GM18502 (cell line): Measurements from ENCODE around the gene SDK2.
"Not testable (repeated sequence)": the region's sequence is repeated elsewhere in the genome, so short reads cannot be mapped to it uniquely, and the experiment has no call there.

Source experiments
- ATAC-seq: cut with Tn5 transposase; IDR thresholded peaks from one replicate; pipeline ENCODE4 v1.9.1; 2021; ENCODE audit warnings: mild to moderate bottlenecking; ENCODE audit not compliant: unreplicated experiment, poor library complexity

SDK2 gene

DNA sequence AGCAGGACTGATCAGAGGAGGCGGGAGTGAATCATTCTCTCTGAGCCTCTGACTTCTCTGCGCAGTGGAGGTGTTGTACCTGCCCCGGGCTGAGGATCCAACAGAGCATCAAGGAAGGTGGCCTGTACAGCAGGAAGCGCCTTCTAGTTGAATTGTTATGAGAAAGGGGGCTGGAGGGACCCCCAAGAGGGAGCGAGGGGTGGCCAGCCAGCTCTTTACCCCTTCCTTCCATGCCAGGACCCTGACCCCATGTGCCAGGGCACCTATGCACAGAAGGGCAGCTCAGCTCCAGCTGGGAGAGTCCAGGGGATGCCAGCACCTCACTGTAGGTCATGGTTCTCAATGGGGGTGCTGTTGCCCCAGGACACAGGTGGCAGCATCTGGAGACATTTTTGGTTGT is 149.3 kb downstream of the SDK2 start:
- ATAC-seq, result no peak

DNA sequence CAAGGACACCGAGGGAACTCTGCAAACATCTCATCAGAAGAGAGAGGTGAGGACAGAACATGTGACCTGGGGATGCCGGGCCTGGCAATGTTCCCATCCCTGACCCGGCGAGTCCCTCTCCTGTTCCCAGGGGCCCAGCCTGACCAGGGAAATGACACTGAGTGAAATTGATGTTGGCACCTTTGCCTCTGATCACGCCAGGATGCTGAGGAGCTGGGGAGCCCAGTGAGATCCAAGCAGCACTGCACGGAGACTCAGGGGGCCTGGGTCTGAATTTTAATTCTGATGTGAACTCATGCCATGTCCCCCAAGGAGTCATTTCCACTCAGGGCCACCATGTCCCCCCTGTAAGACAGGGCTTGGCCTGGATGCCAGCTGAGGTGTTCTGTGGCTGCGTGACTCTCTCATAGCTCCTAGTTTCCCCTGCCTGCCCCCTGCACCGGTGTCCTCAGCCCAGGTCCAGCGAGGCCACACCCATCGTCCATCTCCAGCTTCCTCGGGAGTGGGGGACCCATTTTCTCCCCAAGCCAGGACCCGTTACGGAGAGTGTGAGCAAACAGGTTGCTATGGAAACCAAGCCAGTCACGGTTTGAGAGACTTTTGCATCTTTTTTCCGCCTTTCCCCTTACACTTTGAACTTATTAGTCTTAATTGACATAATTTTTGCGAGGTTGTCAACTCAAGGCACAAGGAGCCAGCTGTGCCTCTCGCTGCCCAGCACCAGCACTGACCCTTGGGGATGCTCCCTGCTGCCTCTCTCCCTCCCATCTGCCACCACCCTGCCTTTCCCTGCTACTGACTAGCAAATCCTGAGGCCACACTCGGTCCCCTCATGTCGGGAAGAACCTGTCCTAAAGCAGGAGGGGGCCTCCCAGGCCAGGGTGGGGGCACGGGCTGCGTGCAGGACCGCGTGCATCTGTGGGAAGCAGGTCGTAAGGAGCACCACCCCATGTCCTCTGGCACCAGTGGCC is 150.0 kb downstream of the SDK2 start:
- no peak for ATAC-seq

DNA sequence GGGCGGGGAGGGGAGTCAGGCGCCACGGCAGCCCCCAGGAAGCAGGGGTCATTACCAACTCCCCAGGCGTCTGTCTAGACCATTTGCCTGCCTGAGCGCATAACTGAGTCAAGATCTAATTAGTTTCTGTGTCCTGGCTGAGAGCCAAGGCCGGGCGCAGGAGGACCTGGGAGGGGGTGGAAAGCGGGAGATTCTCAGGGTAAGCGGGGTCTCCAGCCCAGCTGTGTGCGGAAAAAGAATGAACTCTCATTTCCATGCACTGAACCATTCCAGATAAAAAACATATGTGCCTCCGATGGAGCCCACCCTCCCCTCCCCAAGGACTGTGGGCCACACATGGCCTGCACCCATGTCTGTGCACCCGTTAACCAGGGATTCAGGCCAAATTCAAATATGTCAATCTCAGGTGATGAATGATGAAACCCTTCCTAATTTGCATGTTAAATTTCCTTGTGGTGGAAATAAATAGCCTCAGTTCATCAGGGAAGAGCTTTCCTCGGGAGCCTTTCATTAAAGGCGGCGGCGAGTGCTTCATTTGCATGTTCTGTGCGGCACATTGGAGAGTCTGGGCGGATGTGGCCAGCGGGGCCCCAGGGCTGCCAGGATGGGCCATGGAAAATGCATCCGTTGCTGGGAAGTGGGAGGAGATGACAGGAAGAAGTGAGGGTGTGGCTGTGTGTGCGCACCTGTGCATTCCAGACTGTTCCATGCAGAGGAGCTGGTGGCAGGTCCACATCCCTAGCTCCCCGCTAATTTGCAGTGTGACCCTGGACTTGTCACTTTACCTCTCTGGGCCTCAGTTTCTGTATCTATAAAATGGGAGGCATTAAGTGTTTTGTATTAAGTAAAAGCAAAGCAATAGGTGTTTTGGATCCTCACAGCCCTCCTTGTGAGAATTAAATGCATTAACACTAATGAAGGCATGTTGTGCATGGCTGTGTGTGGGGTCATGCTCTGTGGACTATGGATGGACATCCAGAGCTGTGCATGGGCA is 151.1 kb downstream of the SDK2 start:
- no peak for ATAC-seq

DNA sequence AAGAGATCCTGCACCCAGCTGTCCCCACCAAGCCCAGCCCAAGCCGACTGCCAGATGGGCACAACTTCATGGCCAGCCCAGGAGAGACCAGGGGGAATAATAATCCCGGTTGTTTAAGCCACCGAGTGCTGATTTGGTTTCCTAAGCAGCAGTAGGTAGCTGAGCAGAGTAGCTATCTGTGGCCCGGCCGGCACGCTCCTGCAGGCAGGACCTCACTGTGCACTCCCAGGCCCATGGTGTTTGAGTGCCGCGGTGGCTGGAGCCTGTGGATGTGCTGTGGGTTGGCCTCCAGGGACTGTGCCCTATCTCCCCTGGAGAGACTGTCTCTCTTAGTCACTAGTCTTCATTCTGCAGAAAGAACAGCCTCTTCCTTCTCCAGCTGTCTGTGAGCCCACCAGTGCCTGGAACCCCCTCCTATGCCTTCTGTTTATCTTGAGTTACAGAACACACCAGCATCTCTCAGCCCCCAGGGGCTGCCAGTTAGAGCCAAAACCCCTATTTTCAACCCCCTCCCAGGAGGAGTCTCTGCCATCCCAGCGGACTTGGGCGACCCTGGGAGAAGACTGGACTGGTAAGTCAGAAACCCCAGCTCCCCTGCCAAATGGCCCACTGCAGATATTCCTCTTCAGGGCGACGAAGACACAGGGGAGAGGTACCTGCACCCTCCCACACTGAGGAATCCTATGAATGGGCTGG is 152.0 kb downstream of the SDK2 start:
- ATAC-seq, result no peak

DNA sequence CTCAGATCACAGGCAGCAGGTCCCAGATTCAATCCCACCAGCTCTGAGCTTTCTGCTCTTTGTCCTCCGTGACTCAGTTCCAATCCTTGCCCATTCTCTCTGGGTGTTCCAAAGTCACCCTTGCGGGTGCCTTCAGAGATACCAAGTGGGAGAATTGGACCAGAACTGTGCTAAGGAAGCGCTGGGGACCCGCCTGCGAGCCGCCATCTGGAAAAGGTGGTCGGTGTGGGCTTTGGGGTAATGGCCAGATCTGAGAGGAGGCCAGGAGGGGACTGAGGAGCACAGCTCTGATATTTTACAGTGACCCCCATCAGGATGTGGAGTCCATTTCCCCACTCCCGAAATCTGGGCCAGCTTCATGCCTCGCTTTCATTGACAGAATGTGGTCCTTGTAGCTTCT is 152.6 kb downstream of the SDK2 start:
- ATAC-seq, result no peak

DNA sequence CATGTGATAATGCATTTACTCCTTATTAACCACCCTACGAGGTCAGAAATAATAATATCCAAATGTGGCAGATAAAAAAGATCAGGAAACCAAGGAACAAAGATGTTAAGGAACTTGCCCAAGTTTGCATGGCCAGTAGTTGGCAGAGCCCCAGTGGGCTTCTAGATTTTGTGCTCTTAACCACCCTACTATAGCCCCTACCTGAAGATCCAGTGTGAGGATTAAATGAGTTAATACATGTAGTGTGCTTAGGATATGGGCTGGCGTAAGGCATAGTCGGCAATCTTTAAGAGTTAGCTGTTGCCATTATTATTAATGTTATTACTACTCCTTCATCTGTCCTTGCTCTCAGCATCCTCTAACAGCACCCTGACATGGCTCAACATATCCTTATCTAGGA is 153.4 kb downstream of the SDK2 start:
- no peak for ATAC-seq

DNA sequence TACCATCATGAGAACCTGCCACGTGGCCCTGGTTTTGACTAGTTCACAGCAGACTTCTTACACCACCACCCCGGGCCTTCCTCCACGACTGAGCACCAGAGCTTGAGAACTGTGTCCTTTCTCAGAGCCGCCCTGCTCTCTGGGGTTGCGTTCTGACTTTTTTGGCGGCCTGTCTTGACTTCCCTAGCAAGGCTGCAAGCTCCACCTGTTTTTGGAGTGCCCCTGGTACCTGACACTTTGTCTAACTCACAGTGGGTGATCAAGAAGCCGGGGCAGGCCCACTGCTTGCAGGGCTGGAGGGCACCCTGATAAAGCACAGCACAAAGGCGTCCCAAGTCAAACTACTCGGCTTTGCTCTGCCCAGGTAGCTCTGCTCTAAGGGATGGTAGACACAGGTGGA is 154.3 kb downstream of the SDK2 start:
- ATAC-seq, result no peak

DNA sequence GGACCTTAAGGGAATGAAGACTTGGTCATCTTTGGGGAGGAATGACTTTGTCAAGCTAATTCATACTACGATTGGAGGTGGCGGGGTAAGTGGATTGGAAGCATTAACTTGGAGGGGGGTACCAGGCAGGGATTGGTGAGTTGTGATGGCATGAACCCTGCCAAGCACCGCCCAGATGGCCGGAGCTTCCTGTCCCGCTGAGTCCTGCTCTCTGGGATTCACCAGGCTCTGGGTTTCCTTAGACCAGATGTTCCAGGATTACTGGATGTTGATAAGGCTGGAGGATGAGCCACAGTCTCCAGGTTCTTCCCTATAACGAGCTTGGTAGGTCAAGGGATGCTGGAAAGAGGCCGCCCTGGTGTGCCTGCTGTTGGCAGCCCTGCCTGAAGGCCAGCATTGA is 154.9 kb downstream of the SDK2 start:
- ATAC-seq, result no peak

DNA sequence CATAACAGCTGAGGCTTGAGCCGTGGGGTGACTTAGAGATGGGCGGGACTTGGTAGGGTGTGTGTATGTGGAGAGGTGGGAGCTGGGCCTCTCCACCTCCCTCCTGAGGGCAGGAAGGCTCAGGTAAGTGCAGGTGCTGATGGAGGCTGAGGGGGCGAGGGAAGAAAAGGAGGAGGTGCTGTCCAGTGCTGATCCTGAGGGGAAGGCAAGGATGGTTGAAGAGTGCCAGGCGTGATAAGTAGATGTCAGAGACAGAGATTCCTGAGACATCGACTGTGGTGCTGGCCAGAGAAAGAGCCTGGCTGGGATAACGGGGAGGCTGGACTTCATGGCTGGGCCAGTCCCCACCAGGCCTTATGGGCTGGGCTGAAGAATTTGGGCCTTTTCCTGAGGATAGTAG is 159.1 kb downstream of the SDK2 start:
- no peak for ATAC-seq

DNA sequence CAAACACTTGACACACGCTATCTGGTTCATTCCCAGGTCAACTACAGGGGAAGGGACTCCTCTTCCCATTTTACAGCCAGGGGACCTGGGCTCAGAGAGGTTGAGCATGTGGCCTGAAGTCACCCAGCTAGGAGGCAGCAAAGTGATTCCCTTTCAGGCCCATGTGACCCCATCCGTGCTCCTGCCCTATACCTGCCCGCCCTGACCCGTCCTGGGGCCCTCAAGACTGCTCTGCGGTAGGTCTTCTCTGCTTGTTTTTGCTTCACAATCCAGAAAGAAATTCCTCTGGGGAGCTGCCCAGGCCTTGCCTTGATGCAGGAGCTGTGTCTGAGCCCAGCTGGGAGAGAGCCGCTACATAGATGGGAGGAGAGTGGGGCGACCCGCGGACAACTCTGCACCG is 161.4 kb downstream of the SDK2 start:
- ATAC-seq, result no peak

DNA sequence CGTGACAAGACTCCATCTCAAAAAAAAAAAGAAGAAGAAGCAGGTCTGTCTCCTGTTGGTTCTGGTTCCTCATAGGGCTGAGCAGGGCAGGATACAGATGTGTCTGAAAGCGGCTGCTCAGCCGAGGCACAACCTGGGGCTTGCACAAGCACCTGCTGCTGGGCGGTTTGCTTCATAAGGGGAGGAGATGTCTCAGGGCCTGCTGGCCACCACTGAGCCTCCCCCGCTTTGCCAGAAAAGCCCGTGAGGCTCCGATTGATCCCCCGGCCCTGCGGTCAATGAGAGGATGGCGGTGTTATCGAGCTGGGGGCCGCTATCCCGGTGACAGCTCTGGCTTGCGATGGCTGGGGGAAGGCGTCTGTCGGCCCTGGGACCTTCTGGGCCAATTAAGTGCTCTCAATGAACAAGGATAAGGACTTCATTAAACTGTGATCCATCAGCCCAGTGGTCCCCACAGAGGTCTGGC is 162.0 kb downstream of the SDK2 start:
- ATAC-seq, result no peak

DNA sequence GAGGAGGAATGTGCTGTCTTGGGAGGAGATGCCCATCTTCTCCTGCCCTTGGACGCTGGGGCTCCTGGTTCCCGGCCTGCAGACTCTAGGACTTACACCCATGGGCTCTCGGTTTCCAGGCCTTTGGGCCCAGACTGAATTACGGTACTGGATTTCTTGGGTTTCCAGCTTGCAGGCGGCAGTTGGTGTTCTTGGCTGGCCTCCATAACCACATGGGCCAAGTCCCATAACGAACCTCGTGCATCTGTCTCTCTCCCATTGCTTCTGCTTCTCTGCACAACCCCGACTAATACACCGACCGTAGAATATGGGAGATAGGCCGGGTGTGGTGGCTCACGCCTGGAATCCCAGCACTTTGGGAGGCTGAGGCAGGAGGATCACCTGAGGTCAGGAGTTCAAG is 162.6 kb downstream of the SDK2 start:
- ATAC-seq, result no peak

DNA sequence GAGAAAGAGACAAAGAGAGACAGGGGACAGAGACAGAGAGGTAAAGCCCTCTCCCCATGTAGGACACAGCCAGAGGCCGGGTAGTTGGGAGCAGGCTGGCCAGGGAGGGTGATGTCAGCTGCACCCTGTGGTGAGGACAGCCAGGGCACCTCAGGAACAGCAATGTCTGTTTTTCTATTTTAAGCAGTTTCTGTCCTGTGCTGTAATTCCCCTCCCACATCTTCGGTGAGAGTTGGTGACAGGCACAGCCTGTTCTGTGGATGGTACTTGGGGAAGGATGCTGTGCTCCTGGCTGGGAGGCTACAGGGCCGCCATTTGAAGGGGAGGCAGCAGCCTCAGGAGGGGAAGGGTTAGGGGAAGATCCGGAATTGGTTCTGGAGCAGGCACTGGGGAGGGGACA is 163.5 kb downstream of the SDK2 start:
- ATAC-seq, result no peak

DNA sequence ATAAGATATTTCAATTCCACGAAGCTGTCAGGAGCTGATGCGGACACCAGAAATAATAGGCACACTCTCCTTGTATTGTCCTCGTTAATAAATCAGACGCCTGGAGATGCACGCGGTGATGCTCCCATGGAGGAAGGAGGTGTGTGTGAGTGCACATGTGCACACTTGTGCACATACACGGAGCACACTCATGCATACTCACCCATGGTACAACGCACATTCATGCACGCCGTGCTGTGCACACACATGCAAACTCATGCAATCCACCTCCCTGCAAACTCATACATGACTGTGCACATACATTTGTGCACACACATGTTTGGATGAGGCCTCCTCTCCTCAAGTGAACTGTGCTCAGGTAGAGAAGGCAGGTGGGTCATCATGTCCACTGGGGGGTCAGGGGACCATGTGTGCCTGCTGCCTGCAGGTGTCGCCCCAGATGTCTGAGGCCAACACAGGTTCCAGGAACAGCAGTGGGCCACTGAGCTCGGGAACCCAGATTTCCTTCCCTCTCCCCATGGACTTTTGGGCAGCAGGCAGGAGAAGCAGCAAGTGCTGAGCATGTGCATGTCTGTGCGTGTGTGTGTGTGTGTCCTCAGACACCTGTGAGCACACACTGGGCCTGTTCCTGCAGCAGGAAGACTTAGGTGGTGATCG is 165.3 kb downstream of the SDK2 start:
- no peak for ATAC-seq

DNA sequence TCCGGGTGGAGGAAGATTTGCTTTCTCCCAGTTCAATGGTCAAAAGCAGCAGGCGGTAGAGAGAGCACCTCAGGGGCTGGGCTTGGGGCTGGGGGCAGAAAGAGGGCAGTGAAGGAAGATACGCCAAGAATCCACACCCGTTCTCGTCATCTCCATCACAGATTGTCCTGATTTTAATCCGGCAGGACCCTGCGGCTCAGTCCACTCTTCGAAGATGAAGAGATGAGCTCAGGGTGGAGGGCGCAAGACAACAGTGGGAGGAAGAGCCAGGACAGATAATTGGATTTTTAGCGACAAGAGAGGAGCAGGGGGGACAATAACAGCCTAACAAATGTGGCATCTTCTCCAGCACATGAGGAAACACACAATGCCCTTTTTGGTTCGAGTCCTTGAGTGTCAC is 165.9 kb downstream of the SDK2 start:
- ATAC-seq, result no peak

DNA sequence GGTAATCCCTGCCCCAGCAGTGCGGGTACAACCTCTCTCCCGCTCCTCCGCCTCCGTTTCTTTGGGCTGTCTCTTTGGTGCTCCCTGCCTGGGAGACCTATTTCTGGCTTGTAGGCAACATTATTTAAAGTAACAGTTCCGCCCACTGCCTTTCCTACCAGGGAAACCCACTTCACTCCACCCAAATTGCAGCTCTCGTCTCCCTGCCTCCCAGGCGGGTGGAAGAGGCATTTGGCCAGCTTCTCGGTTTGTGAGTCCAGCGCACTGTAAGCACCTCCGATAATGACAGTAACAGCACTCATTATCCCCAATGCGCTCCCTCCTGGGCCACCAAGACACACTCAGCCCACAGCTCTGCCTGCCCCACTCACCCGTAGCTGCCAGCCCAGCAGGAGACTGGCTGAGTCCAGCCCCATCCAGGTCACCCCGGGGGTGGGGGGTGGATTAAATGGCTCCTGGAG is 167.3 kb downstream of the SDK2 start:
- ATAC-seq, result no peak

DNA sequence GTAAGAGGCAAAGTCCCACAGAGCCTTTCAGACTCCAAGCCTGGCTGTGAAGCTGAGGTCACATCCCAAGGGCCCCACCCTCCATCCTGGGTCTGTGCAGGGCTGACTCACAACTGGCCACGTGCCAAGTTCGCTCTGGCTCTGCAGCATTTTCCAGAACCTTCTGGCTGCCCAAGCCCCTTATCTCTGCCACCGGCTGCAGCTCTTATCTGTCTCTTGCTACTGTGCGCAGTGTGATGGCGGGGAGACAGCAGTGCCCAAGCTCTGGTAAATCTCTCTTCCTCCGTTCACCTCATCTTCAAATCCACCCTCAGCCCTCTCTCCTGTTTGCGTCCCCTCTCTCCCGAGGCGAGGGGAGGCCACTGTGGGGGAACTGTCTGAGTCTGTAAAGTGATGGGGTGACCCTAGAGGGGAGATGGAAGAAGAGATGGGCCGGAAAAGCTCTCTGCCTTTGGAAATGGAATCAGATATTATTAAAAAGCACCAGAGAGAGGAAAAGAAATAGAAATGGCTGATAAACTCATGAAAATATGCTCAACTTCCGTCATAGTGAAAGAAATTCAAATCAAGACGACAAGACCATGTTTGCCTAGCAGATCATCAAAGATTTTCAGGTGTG is 169.8 kb downstream of the SDK2 start:
- ATAC-seq, result no peak

DNA sequence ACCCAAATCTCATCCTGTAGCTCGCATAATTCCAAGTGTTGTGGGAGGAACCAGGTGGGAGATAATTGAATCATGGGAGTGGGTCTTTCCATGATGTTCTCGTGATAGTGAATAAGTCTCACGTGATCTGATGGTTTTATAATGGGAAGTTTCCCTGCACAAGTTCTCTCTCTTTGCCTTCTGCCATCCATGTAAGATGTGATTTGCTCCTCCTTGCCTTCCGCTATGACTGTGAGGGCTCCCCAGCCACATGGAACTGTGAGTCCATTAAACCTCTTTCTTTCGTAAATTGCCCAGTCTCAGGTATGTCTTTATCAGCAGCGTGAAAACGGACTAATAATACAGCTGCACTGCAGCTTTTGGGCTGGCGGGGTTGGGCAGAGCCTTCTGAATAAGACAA is 171.5 kb downstream of the SDK2 start:
- ATAC-seq, result not testable (repeated sequence)

DNA sequence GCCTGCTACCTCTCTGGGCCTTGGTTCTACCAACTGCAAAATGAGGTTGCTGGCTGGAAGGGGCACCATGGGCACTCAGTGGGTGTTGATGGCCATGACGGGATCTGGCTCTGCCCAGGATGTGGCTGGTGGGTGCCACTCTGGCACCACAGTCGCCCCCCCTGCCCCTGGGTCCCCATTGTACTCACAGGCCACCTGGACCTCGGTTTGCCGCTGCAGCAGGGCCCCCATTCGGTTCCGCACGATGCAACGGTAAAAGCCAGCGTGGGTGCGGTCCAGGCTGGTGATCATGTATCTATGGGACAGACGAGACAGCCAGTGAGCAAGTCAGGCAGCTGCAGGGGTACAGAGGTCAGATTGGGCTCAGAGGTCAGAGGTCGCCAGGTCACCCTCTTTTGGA is 172.3 kb downstream of the SDK2 start:
- no peak for ATAC-seq
